K562 (cell line): ENCODE data around the gene PRSS22. TPM values are rescaled to one million over a fixed set of nuclear protein-coding genes. Genes with fewer than 3 reads are reported as not detected.

Experiments
- ATAC-seq: fragments of 200-7000 bp; cut with Tn5 transposase; 3 replicates; pipeline ENCODE4 v1.9.1; 2020; ENCODE audit warnings: moderate library complexity
- BruUV-seq: library from RNA; stranded (reverse); fragments of 400-500 nt; replicated peaks from 2 replicates; lab custom pipeline; 2021; lab: Mats Ljungman, UMichigan
- CTCF ChIA-PET: fragments of 300-600 bp; formaldehyde crosslinking; extraction: SDS; loops from one replicate; lab custom pipeline; 2021; ENCODE audit warnings: low intra/inter-chr PET ratio; lab: Yijun Ruan, JAX
- POLR2A ChIA-PET: fragments of 300-600, 350-650 bp; sonication (Branson Sonifier 250); formaldehyde crosslinking; extraction: SDS; loops from one replicate; lab custom pipeline; 2021; ENCODE audit warnings: antibody characterized with exemption, inconsistent platforms; lab: Yijun Ruan, JAX
- DNase-seq, 4 experiments: peaks; one replicate each; pipeline versions ENCODE4 v3.0.0 to v3.0.0-alpha.2; 2011 to 2018; ENCODE audit warnings: low spot score in 3 of 4, mixed read lengths in 3 of 4; ENCODE audit errors: extremely low read depth in 1 of 4
- FAIRE-seq: peaks from 2 replicates; lab custom pipeline; 2011; peaks lifted over from hg19 to GRCh38; lab: Jason Lieb, UNC
- H2AFZ ChIP-seq: 2 replicates; pipeline ENCODE4 v1.6.0; 2011; ENCODE audit warnings: low read depth, low read length, control low read depth, inconsistent platforms
- H3K27ac ChIP-seq: fragments of 200-600 bp; 3 replicates; pipeline ENCODE4 v1.8.0; 2011; ENCODE audit warnings: low read depth, mild to moderate bottlenecking, control low read depth, inconsistent platforms, low read length, moderate library complexity, mixed read lengths; ENCODE audit errors: extremely low read depth
- H3K27me3 ChIP-seq, 2 experiments: fragments of 300-600 bp in 1 of 2; 2 replicates in 1 of 2; 3 replicates in 1 of 2; pipeline versions ENCODE4 v1.6.0 to v1.8.0; 2011; ENCODE audit warnings: inconsistent platforms in 2 of 2, low read length in 2 of 2, mild to moderate bottlenecking in 1 of 2, mixed read lengths in 1 of 2, moderate library complexity in 1 of 2; ENCODE audit not compliant: control insufficient read depth in 2 of 2, insufficient read depth in 2 of 2
- H3K36me3 ChIP-seq: fragments of 300-600 bp; 3 replicates; pipeline ENCODE4 v1.8.0; 2011; ENCODE audit warnings: mild to moderate bottlenecking, low read length, inconsistent platforms; ENCODE audit not compliant: control insufficient read depth, insufficient read depth
- H3K4me1 ChIP-seq, 2 experiments: fragments of 200-600 bp in 1 of 2; replicated peaks in 1 of 2; 2 replicates in 1 of 2; 3 replicates in 1 of 2; pipeline versions ENCODE4 v1.5.1 to v1.8.0; 2011; ENCODE audit warnings: inconsistent platforms in 2 of 2, low read length in 2 of 2, mild to moderate bottlenecking in 1 of 2, mixed read lengths in 1 of 2, moderate library complexity in 1 of 2; ENCODE audit not compliant: control insufficient read depth in 2 of 2, insufficient read depth in 2 of 2
- H3K4me2 ChIP-seq: 2 replicates; pipeline ENCODE4 v1.6.1; 2011; ENCODE audit warnings: low read length, control low read depth, inconsistent platforms, mixed read lengths; ENCODE audit not compliant: insufficient read depth
- H3K4me3 ChIP-seq: fragments of 200-600 bp; sonication (generic), shearing (Covaris generic); 2 replicates; pipeline ENCODE4 v1.5.1; 2016; ENCODE audit warnings: control low read depth, inconsistent platforms
- H3K79me2 ChIP-seq: fragments of 200-600 bp; 3 replicates; pipeline ENCODE4 v1.8.0; 2011; ENCODE audit warnings: low read length, inconsistent platforms; ENCODE audit not compliant: control insufficient read depth, insufficient read depth
- H3K9ac ChIP-seq, 2 experiments: 2 replicates each; pipeline versions ENCODE4 v1.6.0 to v1.6.1; 2011; ENCODE audit warnings: low read depth in 2 of 2, low read length in 2 of 2, control low read depth in 1 of 2, inconsistent platforms in 1 of 2, mild to moderate bottlenecking in 1 of 2, mixed read lengths in 1 of 2; ENCODE audit not compliant: insufficient read depth in 1 of 2
- H3K9me1 ChIP-seq: one replicate; pipeline ENCODE4 v1.6.0; 2011; ENCODE audit warnings: inconsistent platforms, mild to moderate bottlenecking, low read length, moderate library complexity; ENCODE audit not compliant: control insufficient read depth, insufficient read depth
- H3K9me3 ChIP-seq: replicated peaks from 2 replicates; pipeline ENCODE4 v1.5.1; 2011; ENCODE audit warnings: low read depth, low read length, inconsistent platforms; ENCODE audit not compliant: control insufficient read depth, insufficient read depth
- H4K20me1 ChIP-seq: replicated peaks from 2 replicates; pipeline ENCODE4 v1.6.1; 2011; ENCODE audit warnings: low read length, inconsistent platforms, mixed read lengths; ENCODE audit not compliant: control insufficient read depth, insufficient read depth
- BACH1 ChIP-seq: fragments of 200-800 bp; sonication (Bioruptor generic); IDR thresholded peaks from 2 replicates; pipeline ENCODE4 v1.6.1; 2016; ENCODE audit warnings: missing genetic modification characterization, missing compliant biosample characterization
- FOSL1 ChIP-seq: fragments of 200-800 bp; sonication (Bioruptor generic); conservative IDR thresholded peaks from 2 replicates; pipeline ENCODE4 v1.6.1; 2016; ENCODE audit warnings: missing genetic modification characterization, missing compliant biosample characterization
- HDAC3 ChIP-seq: fragments of 450-650 bp; IDR thresholded peaks from 2 replicates; pipeline ENCODE4 v1.6.1; 2018; ENCODE audit warnings: borderline replicate concordance, mild to moderate bottlenecking, moderate library complexity; ENCODE audit not compliant: partially characterized antibody
- HNRNPH1 ChIP-seq: fragments of 200-400 bp; formaldehyde crosslinking; optimal IDR thresholded peaks from 2 replicates; pipeline ENCODE3; 2017; ENCODE audit warnings: low read depth, mild to moderate bottlenecking, low read length, moderate library complexity
- IRF2 ChIP-seq: sonication (generic); formaldehyde crosslinking; IDR thresholded peaks from 2 replicates; pipeline ENCODE4 v1.8.1; 2022; ENCODE audit warnings: mild to moderate bottlenecking, missing genetic modification reagents
- MCM3 ChIP-seq: fragments of 450-650 bp; IDR thresholded peaks from 2 replicates; pipeline ENCODE4 v1.6.1; 2016
- MTA2 ChIP-seq: fragments of 450-650 bp; IDR thresholded peaks from 2 replicates; pipeline ENCODE4 v1.6.1; 2016; ENCODE audit warnings: low read depth
- NFE2 ChIP-seq: IDR thresholded peaks from 2 replicates; pipeline ENCODE4 v1.6.1; 2014; ENCODE audit warnings: antibody characterized with exemption, low read depth
- PBX2 ChIP-seq, 2 experiments: IDR thresholded peaks in 1 of 2; conservative IDR thresholded peaks in 1 of 2; 2 replicates each; pipeline ENCODE4 v1.6.1; 2016; ENCODE audit warnings: low read depth in 2 of 2, mild to moderate bottlenecking in 1 of 2, missing compliant biosample characterization in 1 of 2, missing genetic modification characterization in 1 of 2, moderate library complexity in 1 of 2
- POLR2G ChIP-seq: fragments of 200-400 bp; formaldehyde crosslinking; IDR thresholded peaks from 2 replicates; pipeline ENCODE4 v1.6.1; 2017; ENCODE audit warnings: low read depth, mild to moderate bottlenecking, antibody characterized with exemption, low read length, moderate library complexity
- SMAD1 ChIP-seq: fragments of 150-350 bp; IDR thresholded peaks from 2 replicates; pipeline ENCODE4 v1.6.1; 2014; ENCODE audit warnings: low read length, low read depth; ENCODE audit not compliant: partially characterized antibody
- SMARCA4 ChIP-seq: fragments of 450-650 bp; IDR thresholded peaks from 2 replicates; pipeline ENCODE4 v1.6.1; 2016
- SRSF9 ChIP-seq: fragments of 200-400 bp; formaldehyde crosslinking; IDR thresholded peaks from 2 replicates; pipeline ENCODE4 v1.6.1; 2017; ENCODE audit warnings: low read depth, low read length, borderline replicate concordance
- STAT5B ChIP-seq: fragments of 250-450 bp; sonication (Bioruptor Pico); IDR thresholded peaks from 2 replicates; pipeline ENCODE4 v1.8.0; 2021; ENCODE audit warnings: mild to moderate bottlenecking, inconsistent platforms
- TCF15 ChIP-seq: fragments of 250-450 bp; sonication (Bioruptor Pico); IDR thresholded peaks from 2 replicates; pipeline ENCODE4 v1.8.0; 2022; ENCODE audit warnings: moderate library complexity, mild to moderate bottlenecking, inconsistent platforms
- TGIF2 ChIP-seq: sonication (generic); formaldehyde crosslinking; IDR thresholded peaks from 2 replicates; pipeline ENCODE4 v1.8.1; 2022; ENCODE audit warnings: mild to moderate bottlenecking, missing genetic modification reagents, moderate library complexity
- TOE1 ChIP-seq, 2 experiments: fragments of 450-650 bp in 1 of 2; sonication (generic) in 1 of 2; formaldehyde crosslinking in 1 of 2; IDR thresholded peaks; 2 replicates each; pipeline versions ENCODE4 v1.7.1 to v1.8.0; 2016 to 2022; ENCODE audit warnings: borderline replicate concordance in 2 of 2, mild to moderate bottlenecking in 2 of 2, antibody characterized with exemption in 1 of 2, inconsistent platforms in 1 of 2, low read depth in 1 of 2, missing genetic modification reagents in 1 of 2, moderate library complexity in 1 of 2
- ZC3H4 ChIP-seq: sonication (generic); formaldehyde crosslinking; IDR thresholded peaks from 2 replicates; pipeline ENCODE4 v1.9.0; 2021; ENCODE audit warnings: missing genetic modification reagents, borderline replicate concordance
- WGBS: fragments of 100-300 bp; shearing (Covaris generic); methylation state at CpG from one replicate; pipeline ENCODE4 v1.1.6; 2016; ENCODE audit warnings: low coverage, mixed read lengths; ENCODE audit not compliant: insufficient coverage; ENCODE audit errors: missing lambda C conversion rate; 5-methylcytosine and 5-hydroxymethylcytosine counted together
- in situ Hi-C: fragments of 300-500 bp; cut with MboI; formaldehyde crosslinking; loops from 4 replicates; pipeline ENCODE4 v1.15.0; 2018; ENCODE audit warnings: inconsistent platforms, mixed read lengths
- intact Hi-C: fragments of 100-400 bp; cut with micrococcal nuclease; formaldehyde crosslinking; loops from 2 replicates; pipeline ENCODE4 v1.14.2; 2022
- polyA plus RNA-seq, 8 experiments: library from polyadenylated mRNA; depleted of rRNA in 4 of 8; stranded (reverse) in 5 of 8; unstranded in 3 of 8; fragments of >200 nt; fragmentation: Nextera tagmentation in 2 of 8; fragmentation: Illumina TruSeq in 1 of 8; extraction: Ambion mirVana in 2 of 8; extraction: Trizol in 1 of 8; gene quantifications; 2 replicates each; pipeline versions ENCODE4 v1.2.1 to v1.2.3, GENCODE V29; 2011 to 2014; ENCODE audit warnings: inconsistent platforms in 1 of 8, missing spikeins in 1 of 8
- total RNA-seq, 7 experiments: library from RNA; depleted of rRNA in 6 of 7; stranded (reverse); fragments of >200 nt in 6 of 7; fragmentation: Illumina TruSeq in 2 of 7; extraction: Trizol in 2 of 7; gene quantifications; 2 replicates each; pipeline versions ENCODE4 v1.2.1 to v1.2.3, GENCODE V29; 2011 to 2021; ENCODE audit warnings: low replicate concordance in 1 of 7

The PRSS22 gene
- total and polyA plus RNA-seq, 9 of the 15 experiments (the other 6 are each of a cell fraction or from before 2014, with no cell fraction given), result 0.13 to 0.42 TPM; not detected in 7

GRCh38 chr16:2839650-2840450, 18.1 kb downstream of the PRSS22 start:
- Histone ChIP-seq H3K9ac (peak overlapping the region in 1 of 2 experiments; percentile 55; a peak in 2 of 4 replicates), H3K4me3 (no peak overlapping the region), H2AFZ (no peak overlapping the region), H3K27ac (no peak overlapping the region), H3K36me3 (no peaks in the 10 kb centered on the region), H4K20me1 (no peaks in the 10 kb centered on the region; the same call in 1 of the 2 replicates), H3K79me2 (no peaks in the 10 kb centered on the region), H3K4me2 (no peak overlapping the region), H3K27me3 (peaks cover 4 to 22% of the 10 kb centered on the region in 2 experiments; a peak in 2 of 5 replicates), H3K4me1 (peaks cover 3 to 41% of the 10 kb centered on the region in 2 experiments; a peak in 4 of 5 replicates), H3K9me3 (no peaks in the 10 kb centered on the region), H3K9me1 (no peaks in the 10 kb centered on the region)
- ChIA-PET CTCF (interaction anchor here (1.2 to 3.1 kb wide), 4 partner anchors 29 to 87 kb away, joined by 3 to 23 read pairs (median 18); no protein-coding TSS in a partner anchor), POLR2A (interaction anchor here (0.7 to 2.6 kb wide), 5 partner anchors 13 to 84 kb away, joined by 3 to 8 read pairs (median 5); no protein-coding TSS in a partner anchor)
- DNase-seq (no peak), FAIRE-seq (no peak), ATAC-seq (no peak)
- TF ChIP-seq TCF15 (CRISPR knock-in tag) (no peak), HDAC3 (no peak), FOSL1 (tag) (no peak), HNRNPH1 (no peak), ZC3H4 (CRISPR knock-in tag) (no peak), BACH1 (tag) (no peak), NFE2 (no peak), STAT5B (CRISPR knock-in tag) (no peak), PBX2 (CRISPR knock-in tag; IDR thresholded peaks at IDR 0.05; ENCODE audit: low read depth) (no peak), PBX2 (tag; conservative IDR thresholded peaks at IDR 0.05; ENCODE audit: low read depth) (no peak), TGIF2 (no peak), TOE1 (IDR thresholded peaks at IDR 0.05; ENCODE audit: borderline replicate concordance) (no peak), TOE1 (CRISPR knock-in tag; IDR thresholded peaks at IDR 0.05; ENCODE audit: borderline replicate concordance, low read depth) (no peak), IRF2 (no peak), MCM3 (no peak), SMARCA4 (no peak), SMAD1 (no peak), POLR2G (no peak), MTA2 (no peak), SRSF9 (no peak)
- in situ Hi-C loops (loop anchor here (5.0 kb wide), 2 partner anchors 32 to 87 kb away; no protein-coding TSS in a partner anchor), intact Hi-C loops (loop anchor here (5.0 kb wide), 1 partner anchor 77 kb away; no protein-coding TSS in a partner anchor)
- no TSS peak for BruUV-seq
- 13% methylated on average over 15 of the region's 15 CpGs for WGBS
